ENCODE data around the gene IGF1.

GRCh38 chr12:102452605-102453004 lies 27.8 kb downstream of the IGF1 start:
- TF ChIP-seq EZH2 (IDR thresholded peaks at IDR 0.05) (no peak), POLR2AphosphoS5 (IDR thresholded peaks at IDR 0.05; ENCODE audit: borderline replicate concordance, low read depth, low read length) (no peak)
